Measurements from ENCODE around the gene ZNF716. TPM values are rescaled to one million over a fixed set of nuclear protein-coding genes. Genes with fewer than 3 reads are reported as not detected.
A peak's percentile ranks its signal among the peaks of the same experiment; 100 is the strongest.
"Not testable (repeated sequence)": the region's sequence is repeated elsewhere in the genome, so short reads cannot be mapped to it uniquely, and the experiment has no call there.

Gene ZNF716
- total RNA-seq (not detected), polyA plus RNA-seq (not detected)
- long read RNA-seq, donor 1, result 0 reads
- long read RNA-seq, donor 2, result 0 reads
- long read RNA-seq, donor 3, result 0 reads

- Histone ChIP-seq H3K4me3 (no peak within 1 kb of the TSS), H3K4me1 (no peaks in the 10 kb centered on the region), H3K27me3 (no peaks in the 10 kb centered on the region), H3K27ac (no peak within 1 kb of the TSS), H3K9me3 (peaks cover 0 to 43% (median 7%) of the 10 kb centered on the region in 12 donors), H3K36me3 (no peaks in the 10 kb centered on the region)
- 82 to 89% (median 85%) methylated on average over 10 of the region's 10 CpGs for WGBS, 4 donors
- TF ChIP-seq CTCF (IDR thresholded peaks at IDR 0.05) (no peak), POLR2A (IDR thresholded peaks at IDR 0.05) (no peak)
- DNase-seq, result no peak
- no peak for ATAC-seq
- intact Hi-C loops (cut with DNase I), result no loop called here
These were observed at the start of gene ZNF716 for GRCh38 chr7:57449904-57450303. TSS of gene ZNF716 (plus strand) at chr7:57450177. CDS start at chr7:57450289, 112 bp downstream.

GRCh38 chr7:57400531-57401155 lies 49.3 kb upstream of the ZNF716 start:
- intact Hi-C loops (cut with DNase I), result loop anchor here in 3 of 10 donors (5.0 to 10.0 kb wide), 3 partner anchors 46 to 76 kb away; no protein-coding TSS in a partner anchor
- TF ChIP-seq CTCF (IDR thresholded peaks at IDR 0.05), result no peak
- no peak for TF ChIP-seq POLR2A (IDR thresholded peaks at IDR 0.05)
- Histone ChIP-seq H3K27me3 (no peaks in the 10 kb centered on the region), H3K4me3 (no peak overlapping the region), H3K9me3 (peaks cover 0 to 10% (median 0%) of the 10 kb centered on the region in 12 donors), H3K4me1 (no peaks in the 10 kb centered on the region), H3K36me3 (no peaks in the 10 kb centered on the region), H3K27ac (no peak overlapping the region)
- ATAC-seq (no peak), DNase-seq (no peak)
- 80 to 93% (median 88%) methylated on average over 7 to 10 of the region's 10 CpGs for WGBS, 4 donors

- H3K27ac ChIP-seq, H3K4me1 ChIP-seq, ATAC-seq, H3K27me3 ChIP-seq, DNase-seq, H3K9me3 ChIP-seq, H3K36me3 ChIP-seq, H3K4me3 ChIP-seq: not testable (repeated sequence)
- WGBS, 4 donors, result 77 to 83% (median 80%) methylated on average over 16 of the region's 16 CpGs
- intact Hi-C loops (cut with DNase I), result loop anchor here in 3 of 10 donors (5.0 to 10.0 kb wide), 3 partner anchors 48 to 78 kb away; no protein-coding TSS in a partner anchor
These were observed 46.9 kb upstream of the ZNF716 start for GRCh38 chr7:57403051-57403450.

- Histone ChIP-seq H3K27me3 (no peaks in the 10 kb centered on the region), H3K4me1 (no peaks in the 10 kb centered on the region), H3K9me3 (peaks cover 0 to 7% (median 0%) of the 10 kb centered on the region in 12 donors), H3K36me3 (no peaks in the 10 kb centered on the region), H3K27ac (peak overlapping the region in 10 of 12 donors; percentile 24 to 86 (median 74)), H3K4me3 (peak overlapping the region; percentile 15 to 65 (median 48))
- 20 to 43% (median 36%) methylated on average over 34 to 36 of the region's 36 CpGs for WGBS, 4 donors
- intact Hi-C loops (cut with DNase I), result loop anchor here in 4 of 10 donors (1.0 to 10.0 kb wide), 5 partner anchors 49 to 79 kb away; no protein-coding TSS in a partner anchor
- DNase-seq (peak; percentile 52 to 91 (median 84)), ATAC-seq (peak; percentile 95 to 99 (median 96))
- no peak for TF ChIP-seq CTCF (IDR thresholded peaks at IDR 0.05)
- no peak for TF ChIP-seq POLR2A (IDR thresholded peaks at IDR 0.05)
These were observed 46.2 kb upstream of the ZNF716 start for GRCh38 chr7:57403601-57404342.

Data from heart left ventricle (tissue), 16 donors.